HG03097 (cell line): ENCODE results near the gene GZF1.
A peak's percentile ranks its signal among the peaks of the same experiment; 100 is the strongest.

Experiments
- ATAC-seq: cut with Tn5 transposase; IDR thresholded peaks from one replicate; pipeline ENCODE4 v1.9.1; 2021; ENCODE audit not compliant: unreplicated experiment, low FRiP score

GZF1 gene

DNA sequence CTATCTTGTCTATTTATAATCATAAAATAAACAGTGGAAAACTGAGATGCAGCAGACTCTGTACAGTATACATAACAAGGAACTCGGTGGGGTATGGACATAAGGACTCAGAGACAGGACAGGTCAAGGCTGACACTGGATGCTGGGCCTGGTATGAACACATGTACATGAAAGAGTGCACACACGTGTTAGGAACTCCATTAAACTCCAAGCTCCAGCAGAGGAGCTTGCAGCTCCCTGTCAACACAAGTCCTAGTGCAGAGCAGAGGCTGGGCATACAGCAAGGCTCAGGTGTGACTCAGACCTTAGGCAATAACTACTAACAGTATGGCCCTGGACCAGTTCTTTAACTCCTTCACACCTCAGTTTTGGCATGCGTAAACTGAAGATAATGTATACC, 42.2 kb downstream of the GZF1 start:
- ATAC-seq, result no peak

DNA sequence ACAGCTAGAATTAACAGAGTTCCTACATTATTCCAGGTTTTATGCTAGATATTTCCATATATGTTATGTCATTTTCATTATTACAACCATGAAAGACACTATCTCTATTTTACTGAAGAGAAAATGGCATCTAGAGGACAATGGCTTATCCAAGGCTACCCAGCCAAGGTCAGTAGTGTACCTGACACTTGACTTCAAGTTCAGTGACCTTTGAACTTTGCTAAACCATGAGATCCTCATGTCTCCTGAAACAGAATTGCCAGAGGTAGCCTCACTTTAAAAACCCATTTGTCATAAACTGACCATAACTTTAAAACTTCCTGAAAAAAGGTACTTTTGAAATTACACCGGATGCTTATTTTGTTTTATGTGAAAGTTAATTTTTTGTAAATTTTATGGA, 44.9 kb downstream of the GZF1 start:
- ATAC-seq, result no peak

- no peak for ATAC-seq
These were observed 45.9 kb downstream of the GZF1 start for GRCh38 chr20:23407781-23408464.

GRCh38 chr20:23408957-23409356, 47.0 kb downstream of the GZF1 start:
- no peak for ATAC-seq

GRCh38 chr20:23409800-23410199, 47.8 kb downstream of the GZF1 start:
- no peak for ATAC-seq

DNA sequence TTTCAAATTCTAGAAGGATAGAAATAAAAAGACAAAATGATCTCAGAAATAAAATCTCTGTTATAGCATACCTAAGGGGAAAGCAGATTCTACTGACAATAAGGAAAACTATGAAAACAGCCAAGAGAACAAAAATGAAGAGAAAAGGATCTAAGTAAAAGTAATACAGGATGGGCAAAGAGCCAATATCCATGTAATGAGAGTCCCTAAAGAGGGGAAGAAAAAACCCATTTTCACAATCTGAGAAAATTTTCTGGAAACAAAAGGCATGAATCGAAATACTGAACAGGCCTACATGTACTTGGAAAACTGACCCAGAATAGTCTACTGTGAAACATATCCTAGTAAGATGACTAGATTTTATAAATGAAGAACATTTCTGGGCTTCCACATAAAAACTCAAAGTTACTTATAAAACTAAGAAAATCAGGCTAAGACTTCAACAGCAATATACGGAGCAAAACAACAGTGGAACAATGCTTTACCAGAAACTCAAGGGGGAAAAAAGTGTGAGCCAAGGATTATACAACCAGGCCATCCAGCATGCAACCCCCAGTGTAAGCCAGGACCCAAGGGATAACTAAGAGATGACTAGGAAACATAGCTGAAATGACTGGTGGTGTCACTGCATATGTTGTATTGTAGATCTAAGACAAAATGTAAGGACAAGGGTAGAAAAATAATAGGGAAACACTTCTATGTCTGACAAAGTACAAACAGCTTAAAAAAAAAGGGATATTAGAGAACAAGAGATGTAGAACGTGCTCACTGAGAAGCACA, 49.1 kb downstream of the GZF1 start:
- no peak for ATAC-seq

- no peak for ATAC-seq
These were observed 50.0 kb downstream of the GZF1 start for GRCh38 chr20:23412026-23412425.

DNA sequence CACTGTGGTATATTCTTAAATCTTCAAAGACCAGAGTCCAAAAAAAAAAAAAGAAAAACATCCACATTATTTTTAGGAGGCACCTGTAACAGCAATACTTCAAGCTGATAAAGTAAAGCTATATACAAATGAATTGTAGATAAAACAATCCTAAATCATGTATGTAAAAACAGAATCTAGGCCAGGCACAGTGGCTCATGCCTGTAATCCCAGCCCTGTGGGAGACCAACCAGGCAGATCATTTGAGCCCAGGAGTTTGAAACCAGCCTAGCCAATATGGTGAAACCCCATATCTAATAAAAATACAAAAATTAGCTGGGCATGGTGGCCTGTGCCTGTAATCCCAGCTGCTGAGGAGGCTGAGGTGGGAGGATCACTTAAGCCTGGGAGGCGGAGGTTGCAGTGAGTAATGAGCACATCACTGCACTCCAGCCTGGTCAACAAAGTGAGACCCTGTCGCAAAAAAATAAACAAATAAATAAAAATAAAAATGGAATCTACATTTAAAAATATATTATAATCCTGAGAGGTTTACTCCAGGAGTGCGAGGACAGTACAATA, 52.0 kb downstream of the GZF1 start:
- no peak for ATAC-seq

DNA sequence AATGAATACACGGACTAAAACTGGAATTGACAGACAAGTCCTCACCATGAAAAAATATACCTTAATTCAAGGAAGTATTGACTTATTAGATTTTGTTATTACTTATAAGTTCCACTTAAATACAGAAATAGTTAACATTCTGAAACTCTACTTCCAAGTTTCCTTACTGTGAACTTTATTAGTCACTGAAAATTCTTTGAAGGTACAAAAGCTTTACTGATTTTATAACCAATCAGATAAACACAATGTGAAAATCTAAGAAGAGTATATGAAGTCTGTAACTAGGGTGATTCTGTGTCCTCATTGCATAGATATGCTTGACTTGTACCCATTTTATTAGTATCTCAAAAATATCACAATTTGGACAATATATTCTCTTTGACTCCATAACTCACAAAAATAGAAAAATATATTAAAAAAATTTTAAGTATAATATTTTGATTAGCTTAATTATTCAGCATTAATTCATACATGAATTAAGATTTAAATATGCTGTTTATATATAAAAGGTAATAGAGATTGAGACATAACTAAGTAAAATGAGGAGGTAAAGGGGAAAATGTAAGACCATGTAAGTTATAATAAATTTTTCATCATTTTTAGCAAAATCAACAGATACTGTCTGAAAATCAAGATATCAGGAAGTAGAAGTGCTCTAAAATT, 52.7 kb downstream of the GZF1 start:
- no peak for ATAC-seq

GRCh38 chr20:23415555-23415954, 53.6 kb downstream of the GZF1 start:
- ATAC-seq, result no peak

DNA sequence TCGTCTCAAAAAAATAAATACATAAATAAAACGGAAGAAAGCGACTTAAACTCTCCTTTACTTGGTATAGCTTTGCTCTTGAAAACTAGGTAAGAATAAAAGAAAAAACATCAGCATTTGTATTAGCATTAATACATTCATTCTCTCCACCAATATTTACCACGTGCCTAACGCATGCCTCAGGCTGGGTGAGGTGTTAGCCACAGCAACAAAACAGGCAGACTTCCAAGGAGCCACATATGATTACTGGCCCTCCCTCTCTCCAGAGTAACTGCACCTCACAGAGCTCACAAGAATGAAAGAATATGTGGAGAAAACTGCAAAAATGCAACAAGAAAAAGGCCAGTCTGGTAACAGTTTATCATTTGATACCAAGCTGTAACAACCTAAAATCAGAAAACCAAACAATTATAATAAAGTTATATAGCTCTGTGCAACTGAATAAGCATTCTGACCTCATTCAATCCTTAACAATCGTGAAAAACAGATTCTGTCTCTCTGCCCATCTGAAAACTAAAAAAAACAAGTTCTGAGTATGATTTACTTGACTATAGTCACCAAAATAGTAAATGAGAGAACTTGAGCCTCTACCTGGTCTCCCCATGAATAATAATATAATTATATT, 54.1 kb downstream of the GZF1 start:
- no peak for ATAC-seq

DNA sequence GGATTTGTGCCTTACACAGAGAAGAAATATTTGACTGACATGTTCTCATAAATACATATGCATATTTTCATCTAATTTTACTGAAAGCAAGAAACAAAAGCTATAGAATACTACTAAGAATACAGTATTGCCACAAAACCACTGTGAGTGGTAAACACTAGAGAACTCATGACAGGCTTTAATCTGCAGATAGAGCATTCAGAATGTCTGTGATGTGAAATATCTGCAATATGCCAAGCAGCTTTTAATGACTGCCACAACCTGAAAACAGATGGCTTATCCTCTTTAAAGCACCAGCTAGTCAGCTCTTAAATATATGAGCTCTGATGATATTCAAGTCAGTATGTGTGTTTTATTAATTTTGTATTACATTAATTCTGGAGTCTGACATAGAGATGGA, 55.9 kb downstream of the GZF1 start:
- no peak for ATAC-seq

DNA sequence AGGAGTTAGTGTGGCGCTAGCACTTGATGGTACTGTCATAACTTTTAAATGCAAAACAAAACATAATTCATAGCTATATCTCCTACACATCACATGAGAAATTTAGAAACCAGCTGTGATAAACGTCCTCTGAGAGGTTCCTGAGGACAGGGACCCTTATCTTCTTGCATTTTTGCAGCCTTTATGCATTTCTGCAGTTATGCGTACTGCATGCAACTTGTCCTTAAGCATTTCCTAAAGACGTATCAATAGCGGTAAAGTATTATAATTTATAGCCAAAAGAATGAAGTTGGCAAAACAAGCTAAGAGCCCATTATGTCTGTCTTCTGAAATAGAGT, 57.6 kb downstream of the GZF1 start:
- no peak for ATAC-seq

GRCh38 chr20:23419995-23420901, 58.3 kb downstream of the GZF1 start:
- ATAC-seq, result peak; percentile 32

DNA sequence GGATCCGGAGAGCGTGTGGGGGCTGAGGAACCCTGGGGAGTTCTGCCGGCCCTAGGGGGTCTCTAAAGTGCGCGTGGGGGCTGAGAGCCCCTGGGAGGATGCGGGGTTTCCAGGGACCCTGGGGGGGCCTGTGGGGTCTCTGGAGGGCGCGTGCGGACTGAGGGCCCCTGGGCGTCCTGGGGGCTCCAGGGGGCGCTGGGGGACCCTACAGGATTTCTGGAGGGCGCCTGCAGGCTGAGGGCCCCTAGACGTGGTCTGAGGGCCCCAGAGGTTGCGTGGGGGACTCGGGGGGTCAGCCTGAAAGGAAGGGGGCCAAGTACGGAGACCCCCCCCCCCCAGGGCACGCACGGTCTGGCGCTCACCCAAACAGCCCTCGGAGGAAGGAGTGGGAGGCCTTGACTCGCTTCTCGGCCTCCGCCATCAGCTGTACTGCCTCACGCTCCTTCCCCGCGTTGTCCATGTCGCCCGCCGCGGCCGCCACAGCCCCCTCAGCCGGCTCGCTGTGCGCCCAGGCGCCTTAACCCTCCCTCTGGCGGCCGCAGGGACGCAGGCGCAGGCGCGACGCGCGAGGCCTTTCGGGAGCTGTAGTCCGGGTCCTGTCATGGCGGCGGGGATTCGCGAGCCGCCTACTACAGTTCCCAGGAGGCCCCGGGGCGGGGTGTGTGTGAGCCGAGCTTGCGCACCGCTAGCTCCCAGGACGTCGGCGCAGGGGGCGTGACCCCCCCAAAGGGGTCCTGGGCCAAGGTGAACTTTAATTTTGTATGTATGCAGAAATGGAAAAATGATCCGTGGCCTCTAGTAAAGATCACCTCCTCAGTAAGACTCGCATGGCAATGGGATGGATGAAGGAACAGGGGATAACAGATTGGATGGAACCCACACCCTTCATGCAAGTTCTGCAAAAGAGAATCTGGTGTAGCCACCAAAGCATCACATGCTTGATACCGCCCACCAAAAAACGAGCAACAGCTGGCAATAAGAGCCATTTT, 59.3 kb downstream of the GZF1 start, which contains the start of gene NAPB:
Gene NAPB (minus strand): TSS at position 546 of the 989 bp plus-strand sequence. CDS start 86 bp downstream, at position 460.
- peak; percentile 97 for ATAC-seq
